WTC11 (cell line): ENCODE measurements around the gene DMTF1. TPM values are rescaled to one million over a fixed set of nuclear protein-coding genes. Genes with fewer than 3 reads are reported as not detected.
"Not testable (repeated sequence)": the region's sequence is repeated elsewhere in the genome, so short reads cannot be mapped to it uniquely, and the experiment has no call there.

Experiments
- ATAC-seq: fragments of 200-7000 bp; cut with Tn5 transposase; 2 replicates; pipeline ENCODE4 v1.10.0; 2021; ENCODE audit warnings: mild to moderate bottlenecking, moderate library complexity
- CTCF ChIA-PET: fragments of 300-600 bp; sonication (Branson Sonifier 250); formaldehyde crosslinking; loops from one replicate; lab custom pipeline; 2021; ENCODE audit warnings: antibody characterized with exemption; lab: Charles Lee
- POLR2A ChIA-PET: fragments of 350-600 bp; sonication (Branson Sonifier 250); formaldehyde crosslinking; loops from one replicate; lab custom pipeline; 2021; ENCODE audit warnings: antibody characterized with exemption; lab: Charles Lee
- DNase-seq: peaks from one replicate; pipeline ENCODE4 v3.0.0; 2021; ENCODE audit warnings: low spot score
- H3K27ac Mint-ChIP-seq: 2 replicates; pipeline ENCODE4 v1.8.0; 2021; ENCODE audit warnings: mixed read lengths
- H3K27me3 Mint-ChIP-seq: 2 replicates; pipeline ENCODE4 v1.8.0; 2021; ENCODE audit warnings: low read depth, mild to moderate bottlenecking, moderate library complexity, mixed read lengths
- H3K36me3 Mint-ChIP-seq: 2 replicates; pipeline ENCODE4 v1.8.0; 2021; ENCODE audit warnings: mixed read lengths
- H3K4me1 Mint-ChIP-seq: 2 replicates; pipeline ENCODE4 v1.8.0; 2022; ENCODE audit warnings: mixed read lengths
- H3K4me3 Mint-ChIP-seq: 2 replicates; pipeline ENCODE4 v1.8.0; 2021; ENCODE audit warnings: mild to moderate bottlenecking, moderate library complexity, mixed read lengths
- H3K9me3 Mint-ChIP-seq: 2 replicates; pipeline ENCODE4 v1.8.0; 2021; ENCODE audit warnings: mixed read lengths
- ELF4 ChIP-seq: sonication (generic); formaldehyde crosslinking; IDR thresholded peaks from 2 replicates; pipeline ENCODE4 v1.8.1; 2022; ENCODE audit warnings: low read depth, mild to moderate bottlenecking, moderate library complexity, missing genetic modification reagents
- IRF2 ChIP-seq: sonication (generic); formaldehyde crosslinking; IDR thresholded peaks from 2 replicates; pipeline ENCODE4 v1.8.0; 2022; ENCODE audit warnings: low read depth, missing genetic modification reagents, borderline replicate concordance
- JUN ChIP-seq: sonication (generic); formaldehyde crosslinking; IDR thresholded peaks from 2 replicates; pipeline ENCODE4 v1.8.0; 2023; ENCODE audit warnings: mild to moderate bottlenecking, missing genetic modification reagents
- SMAD3 ChIP-seq: sonication (generic); formaldehyde crosslinking; IDR thresholded peaks from 2 replicates; pipeline ENCODE4 v1.8.0; 2022; ENCODE audit warnings: missing genetic modification reagents, mild to moderate bottlenecking, borderline replicate concordance
- TP53 ChIP-seq: sonication (generic); formaldehyde crosslinking; IDR thresholded peaks from 2 replicates; pipeline ENCODE4 v1.8.1; 2023; ENCODE audit warnings: mild to moderate bottlenecking, missing genetic modification reagents
- ZBTB21 ChIP-seq: sonication (generic); formaldehyde crosslinking; IDR thresholded peaks from 2 replicates; pipeline ENCODE4 v1.8.1; 2023; ENCODE audit warnings: mild to moderate bottlenecking, missing genetic modification reagents, borderline replicate concordance
- total RNA-seq: library from RNA; stranded (reverse); gene quantifications from 3 replicates; pipeline ENCODE4 v1.2.3, GENCODE V29; 2021
- TF ChIP-seq, protein P1 (sequence below): sonication (generic); formaldehyde crosslinking; IDR thresholded peaks from 2 replicates; pipeline ENCODE4 v1.8.1; 2023; ENCODE audit warnings: mild to moderate bottlenecking, missing genetic modification reagents
- TF ChIP-seq, protein P2 (sequence below): sonication (generic); formaldehyde crosslinking; IDR thresholded peaks from 2 replicates; pipeline ENCODE4 v1.8.1; 2022; ENCODE audit warnings: low read depth, missing genetic modification reagents, borderline replicate concordance
- TF ChIP-seq, protein P3 (sequence below): sonication (generic); formaldehyde crosslinking; IDR thresholded peaks from 2 replicates; pipeline ENCODE4 v1.8.0; 2023; ENCODE audit warnings: missing genetic modification reagents
- TF ChIP-seq, protein P4 (sequence below): sonication (generic); formaldehyde crosslinking; IDR thresholded peaks from 2 replicates; pipeline ENCODE4 v1.8.1; 2022; ENCODE audit warnings: mild to moderate bottlenecking, missing genetic modification reagents, moderate library complexity, borderline replicate concordance
- TF ChIP-seq, protein P5 (sequence below): sonication (generic); formaldehyde crosslinking; IDR thresholded peaks from 2 replicates; pipeline ENCODE4 v1.8.1; 2022; ENCODE audit warnings: mild to moderate bottlenecking, moderate library complexity, missing genetic modification reagents
- TF ChIP-seq, protein P6 (sequence below): fragments of 200-600 bp; IDR thresholded peaks from 2 replicates; pipeline ENCODE4 v1.8.0; 2022; ENCODE audit warnings: antibody characterized with exemption

The DMTF1 gene
- total RNA-seq, 1 experiment from 2014 or later: 79.3 TPM

DNA sequence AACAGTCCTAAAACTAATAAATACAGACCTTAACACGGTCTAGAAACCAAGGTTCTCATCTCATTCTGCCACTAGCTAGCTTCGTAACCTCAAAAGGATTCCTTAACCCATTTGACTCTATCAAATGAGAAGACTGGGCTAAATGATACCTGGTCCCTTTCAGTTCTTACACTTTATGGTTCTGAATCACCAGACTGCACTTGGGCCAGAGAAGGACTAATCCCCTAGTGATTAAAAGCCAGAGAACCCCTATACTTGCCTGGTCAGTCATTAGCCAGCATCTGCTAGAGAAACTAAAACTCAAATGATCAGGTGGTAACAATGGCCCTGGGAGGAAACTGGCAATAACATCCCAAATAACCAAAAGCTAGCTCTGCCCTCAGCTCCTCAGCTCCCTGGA is 50.5 kb downstream of the DMTF1 start (continued):
- TF ChIP-seq, protein P1, sequence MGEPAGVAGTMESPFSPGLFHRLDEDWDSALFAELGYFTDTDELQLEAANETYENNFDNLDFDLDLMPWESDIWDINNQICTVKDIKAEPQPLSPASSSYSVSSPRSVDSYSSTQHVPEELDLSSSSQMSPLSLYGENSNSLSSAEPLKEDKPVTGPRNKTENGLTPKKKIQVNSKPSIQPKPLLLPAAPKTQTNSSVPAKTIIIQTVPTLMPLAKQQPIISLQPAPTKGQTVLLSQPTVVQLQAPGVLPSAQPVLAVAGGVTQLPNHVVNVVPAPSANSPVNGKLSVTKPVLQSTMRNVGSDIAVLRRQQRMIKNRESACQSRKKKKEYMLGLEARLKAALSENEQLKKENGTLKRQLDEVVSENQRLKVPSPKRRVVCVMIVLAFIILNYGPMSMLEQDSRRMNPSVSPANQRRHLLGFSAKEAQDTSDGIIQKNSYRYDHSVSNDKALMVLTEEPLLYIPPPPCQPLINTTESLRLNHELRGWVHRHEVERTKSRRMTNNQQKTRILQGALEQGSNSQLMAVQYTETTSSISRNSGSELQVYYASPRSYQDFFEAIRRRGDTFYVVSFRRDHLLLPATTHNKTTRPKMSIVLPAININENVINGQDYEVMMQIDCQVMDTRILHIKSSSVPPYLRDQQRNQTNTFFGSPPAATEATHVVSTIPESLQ (CRISPR knock-in tag): no peak
- TF ChIP-seq, protein P2, sequence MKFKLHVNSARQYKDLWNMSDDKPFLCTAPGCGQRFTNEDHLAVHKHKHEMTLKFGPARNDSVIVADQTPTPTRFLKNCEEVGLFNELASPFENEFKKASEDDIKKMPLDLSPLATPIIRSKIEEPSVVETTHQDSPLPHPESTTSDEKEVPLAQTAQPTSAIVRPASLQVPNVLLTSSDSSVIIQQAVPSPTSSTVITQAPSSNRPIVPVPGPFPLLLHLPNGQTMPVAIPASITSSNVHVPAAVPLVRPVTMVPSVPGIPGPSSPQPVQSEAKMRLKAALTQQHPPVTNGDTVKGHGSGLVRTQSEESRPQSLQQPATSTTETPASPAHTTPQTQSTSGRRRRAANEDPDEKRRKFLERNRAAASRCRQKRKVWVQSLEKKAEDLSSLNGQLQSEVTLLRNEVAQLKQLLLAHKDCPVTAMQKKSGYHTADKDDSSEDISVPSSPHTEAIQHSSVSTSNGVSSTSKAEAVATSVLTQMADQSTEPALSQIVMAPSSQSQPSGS (CRISPR knock-in tag): no peak
- TF ChIP-seq ZBTB21 (CRISPR knock-in tag): no peak
- TF ChIP-seq SMAD3 (CRISPR knock-in tag): no peak
- no peak for TF ChIP-seq ELF4 (CRISPR knock-in tag)
- TF ChIP-seq, protein P3, sequence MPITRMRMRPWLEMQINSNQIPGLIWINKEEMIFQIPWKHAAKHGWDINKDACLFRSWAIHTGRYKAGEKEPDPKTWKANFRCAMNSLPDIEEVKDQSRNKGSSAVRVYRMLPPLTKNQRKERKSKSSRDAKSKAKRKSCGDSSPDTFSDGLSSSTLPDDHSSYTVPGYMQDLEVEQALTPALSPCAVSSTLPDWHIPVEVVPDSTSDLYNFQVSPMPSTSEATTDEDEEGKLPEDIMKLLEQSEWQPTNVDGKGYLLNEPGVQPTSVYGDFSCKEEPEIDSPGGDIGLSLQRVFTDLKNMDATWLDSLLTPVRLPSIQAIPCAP (CRISPR knock-in tag): no peak
- no peak for TF ChIP-seq TP53 (CRISPR knock-in tag)
- TF ChIP-seq IRF2 (CRISPR knock-in tag): no peak
- TF ChIP-seq, protein P4, sequence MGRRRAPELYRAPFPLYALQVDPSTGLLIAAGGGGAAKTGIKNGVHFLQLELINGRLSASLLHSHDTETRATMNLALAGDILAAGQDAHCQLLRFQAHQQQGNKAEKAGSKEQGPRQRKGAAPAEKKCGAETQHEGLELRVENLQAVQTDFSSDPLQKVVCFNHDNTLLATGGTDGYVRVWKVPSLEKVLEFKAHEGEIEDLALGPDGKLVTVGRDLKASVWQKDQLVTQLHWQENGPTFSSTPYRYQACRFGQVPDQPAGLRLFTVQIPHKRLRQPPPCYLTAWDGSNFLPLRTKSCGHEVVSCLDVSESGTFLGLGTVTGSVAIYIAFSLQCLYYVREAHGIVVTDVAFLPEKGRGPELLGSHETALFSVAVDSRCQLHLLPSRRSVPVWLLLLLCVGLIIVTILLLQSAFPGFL (CRISPR knock-in tag): no peak
- TF ChIP-seq, protein P5, sequence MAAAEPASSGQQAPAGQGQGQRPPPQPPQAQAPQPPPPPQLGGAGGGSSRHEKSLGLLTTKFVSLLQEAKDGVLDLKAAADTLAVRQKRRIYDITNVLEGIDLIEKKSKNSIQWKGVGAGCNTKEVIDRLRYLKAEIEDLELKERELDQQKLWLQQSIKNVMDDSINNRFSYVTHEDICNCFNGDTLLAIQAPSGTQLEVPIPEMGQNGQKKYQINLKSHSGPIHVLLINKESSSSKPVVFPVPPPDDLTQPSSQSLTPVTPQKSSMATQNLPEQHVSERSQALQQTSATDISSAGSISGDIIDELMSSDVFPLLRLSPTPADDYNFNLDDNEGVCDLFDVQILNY (CRISPR knock-in tag): no peak

DNA sequence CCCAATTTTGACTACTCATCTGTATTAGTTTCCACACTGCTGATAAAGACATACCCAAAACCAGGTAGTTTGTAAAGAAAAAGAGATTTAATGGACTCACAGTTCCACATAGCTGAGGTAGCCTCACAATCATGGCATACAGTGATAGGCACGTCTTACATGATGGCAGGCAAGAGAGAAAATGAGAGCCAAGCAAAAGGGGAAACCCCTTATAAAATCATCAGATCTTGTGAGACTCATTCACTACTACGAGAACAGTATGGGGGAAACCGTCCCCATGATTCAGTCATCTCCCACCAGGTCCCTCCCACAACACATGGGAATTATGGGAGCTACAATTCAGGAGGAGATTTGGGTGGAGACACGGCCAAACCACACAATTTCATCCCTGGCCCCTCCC is 51.7 kb downstream of the DMTF1 start:
- H3K36me3 Mint-ChIP-seq: peaks cover 73% of the 10 kb centered on the region
- POLR2A ChIA-PET: interaction anchor here (1.2 kb wide), 1 partner anchor 16 kb away, joined by 3 read pairs; the partner anchor contains the start of gene TMEM243
- H3K27me3 Mint-ChIP-seq, DNase-seq, H3K4me3 Mint-ChIP-seq, CTCF ChIA-PET, H3K27ac Mint-ChIP-seq, ATAC-seq: not testable (repeated sequence)
- H3K4me1 Mint-ChIP-seq: peaks cover 27% of the 10 kb centered on the region
- H3K9me3 Mint-ChIP-seq: peaks cover 57% of the 10 kb centered on the region

DNA sequence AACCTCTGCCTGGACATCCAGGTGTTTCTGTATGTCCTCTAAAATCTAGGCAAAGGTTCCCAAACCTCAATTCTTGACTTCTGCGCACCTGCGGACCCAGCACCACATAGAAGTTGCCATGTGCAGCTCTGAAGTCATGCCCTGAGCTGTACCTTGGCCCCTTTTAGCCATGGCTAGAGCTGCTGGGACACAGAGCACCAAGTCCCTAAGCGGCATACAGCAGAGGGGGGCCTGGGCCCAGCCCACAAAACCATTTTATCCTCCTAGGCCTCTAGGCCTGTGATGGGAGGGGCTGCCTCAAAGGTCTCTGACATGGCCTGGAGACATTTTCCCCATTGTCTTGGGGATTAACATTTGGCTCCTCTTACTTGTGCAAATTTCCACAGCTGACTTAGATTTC is 52.7 kb downstream of the DMTF1 start:
- TF ChIP-seq, protein P6, sequence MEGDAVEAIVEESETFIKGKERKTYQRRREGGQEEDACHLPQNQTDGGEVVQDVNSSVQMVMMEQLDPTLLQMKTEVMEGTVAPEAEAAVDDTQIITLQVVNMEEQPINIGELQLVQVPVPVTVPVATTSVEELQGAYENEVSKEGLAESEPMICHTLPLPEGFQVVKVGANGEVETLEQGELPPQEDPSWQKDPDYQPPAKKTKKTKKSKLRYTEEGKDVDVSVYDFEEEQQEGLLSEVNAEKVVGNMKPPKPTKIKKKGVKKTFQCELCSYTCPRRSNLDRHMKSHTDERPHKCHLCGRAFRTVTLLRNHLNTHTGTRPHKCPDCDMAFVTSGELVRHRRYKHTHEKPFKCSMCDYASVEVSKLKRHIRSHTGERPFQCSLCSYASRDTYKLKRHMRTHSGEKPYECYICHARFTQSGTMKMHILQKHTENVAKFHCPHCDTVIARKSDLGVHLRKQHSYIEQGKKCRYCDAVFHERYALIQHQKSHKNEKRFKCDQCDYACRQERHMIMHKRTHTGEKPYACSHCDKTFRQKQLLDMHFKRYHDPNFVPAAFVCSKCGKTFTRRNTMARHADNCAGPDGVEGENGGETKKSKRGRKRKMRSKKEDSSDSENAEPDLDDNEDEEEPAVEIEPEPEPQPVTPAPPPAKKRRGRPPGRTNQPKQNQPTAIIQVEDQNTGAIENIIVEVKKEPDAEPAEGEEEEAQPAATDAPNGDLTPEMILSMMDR: no peak
- no peak for TF ChIP-seq JUN (CRISPR knock-in tag)
- no peak for ATAC-seq
- POLR2A ChIA-PET: interaction anchor here (1.2 kb wide), 1 partner anchor 15 kb away, joined by 3 read pairs; the partner anchor contains the start of gene TMEM243
- DNase-seq: no peak
- Mint-ChIP-seq H3K4me3 (no peak overlapping the region), H3K9me3 (peaks cover 62% of the 10 kb centered on the region), H3K4me1 (peaks cover 24% of the 10 kb centered on the region), H3K27me3 (peaks cover 5% of the 10 kb centered on the region; the same call in 1 of the 2 replicates), H3K27ac (no peak overlapping the region), H3K36me3 (peaks cover 80% of the 10 kb centered on the region)
- CTCF ChIA-PET: no interaction called here

DNA sequence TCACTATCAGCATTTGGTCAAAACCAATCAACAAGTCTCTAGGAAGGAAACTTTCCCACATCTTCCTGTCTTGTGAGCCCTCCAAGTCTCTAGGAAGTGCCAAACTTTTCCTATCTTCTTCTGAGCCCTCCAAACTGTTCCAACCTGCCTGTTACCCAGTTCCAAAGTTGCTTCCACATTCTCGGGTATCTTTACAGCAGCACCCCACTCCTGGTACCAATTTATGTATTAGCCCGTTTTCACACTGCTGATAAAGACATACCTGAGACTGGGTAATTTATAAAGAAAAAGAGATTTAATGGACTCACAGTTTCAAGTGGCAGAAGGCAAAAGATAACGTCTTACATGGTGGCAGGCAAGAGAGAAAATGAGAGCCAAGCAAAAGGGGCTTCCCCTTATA is 53.4 kb downstream of the DMTF1 start:
- POLR2A ChIA-PET, ATAC-seq, H3K4me3 Mint-ChIP-seq, H3K27me3 Mint-ChIP-seq, DNase-seq, H3K27ac Mint-ChIP-seq, CTCF ChIA-PET: not testable (repeated sequence)
- H3K9me3 Mint-ChIP-seq: peaks cover 62% of the 10 kb centered on the region
- peaks cover 84% of the 10 kb centered on the region for H3K36me3 Mint-ChIP-seq
- H3K4me1 Mint-ChIP-seq: peaks cover 18% of the 10 kb centered on the region
